ENCODE data around the gene GAS2.

Gene GAS2

DNA sequence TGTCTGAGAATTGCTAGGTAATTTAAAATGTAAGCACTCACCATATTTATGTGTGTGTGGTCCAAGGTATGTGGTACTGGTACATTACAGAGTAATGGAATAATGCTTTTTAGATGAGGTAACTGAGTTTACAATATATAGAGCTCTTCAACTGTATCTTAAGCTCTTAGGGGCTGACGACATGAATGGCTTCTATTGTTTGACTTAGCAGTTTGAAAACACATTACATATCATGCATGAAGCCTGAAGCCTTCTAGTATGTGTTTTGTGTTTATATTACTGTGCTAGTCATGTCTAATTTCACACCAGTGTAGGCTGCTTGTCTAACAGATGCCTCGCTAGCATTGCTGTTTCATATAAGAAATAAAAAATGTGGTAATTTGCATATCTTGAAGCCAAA is 37.2 kb downstream of the GAS2 start:
- Histone ChIP-seq H3K36me3 (replicated peaks in 1 of 2; ENCODE audit: control insufficient read depth in 2 of 2, insufficient read depth in 2 of 2, low read length in 2 of 2) (no peaks in the 10 kb centered on the region), H3K9me3 (replicated peaks in 1 of 2; ENCODE audit: control insufficient read depth in 2 of 2, insufficient read depth in 1 of 2, low read depth in 1 of 2, low read length in 2 of 2) (no peaks in the 10 kb centered on the region), H3K18ac (ENCODE audit: low read length) (no peak overlapping the region), H3K4me2 (ENCODE audit: insufficient read depth, low read length, poor library complexity, severe bottlenecking) (no peak overlapping the region), H2BK15ac (ENCODE audit: low read length) (no peak overlapping the region), H2BK12ac (ENCODE audit: low read length) (no peak overlapping the region), H3K9ac (ENCODE audit: low read depth, low read length, poor library complexity) (no peak overlapping the region), H2AFZ (ENCODE audit: low read length) (peak overlapping the region; percentile 76), H4K8ac (ENCODE audit: low read depth, low read length) (no peak overlapping the region), H3K4me3 (ENCODE audit: low read length in 2 of 2) (no peak overlapping the region), H3K4me1 (ENCODE audit: control insufficient read depth in 2 of 2, insufficient read depth in 1 of 2, low read depth in 1 of 2, low read length in 2 of 2) (peaks cover 3 to 14% of the 10 kb centered on the region in 2 donors), H3K4ac (ENCODE audit: low read length) (no peak overlapping the region), H3K14ac (ENCODE audit: low read length) (no peak overlapping the region), H2AK5ac (ENCODE audit: low read depth, low read length) (no peak overlapping the region), H2BK5ac (ENCODE audit: low read length) (no peak overlapping the region), H4K91ac (ENCODE audit: low read depth, low read length, poor library complexity) (no peak overlapping the region), H3K79me1 (ENCODE audit: low read depth, low read length) (no peaks in the 10 kb centered on the region), H2BK120ac (ENCODE audit: low read depth, low read length) (no peak overlapping the region), H3K27ac (replicated peaks; ENCODE audit: low read length) (no peak overlapping the region), H3K23ac (ENCODE audit: low read depth, low read length, poor library complexity) (no peak overlapping the region), H3K27me3 (ENCODE audit: control insufficient read depth in 3 of 3, insufficient read depth in 3 of 3, low read depth in 1 of 3, low read length in 3 of 3) (no peaks in the 10 kb centered on the region)
- WGBS, 2 donors (ENCODE audit: extremely low coverage in 2 of 2, insufficient read length in 2 of 2, insufficient replicate concordance in 1 of 2) = no CpG with 5 or more reads among the region's 2 CpGs
- DNase-seq (ENCODE audit: low spot score) = no peak

DNA sequence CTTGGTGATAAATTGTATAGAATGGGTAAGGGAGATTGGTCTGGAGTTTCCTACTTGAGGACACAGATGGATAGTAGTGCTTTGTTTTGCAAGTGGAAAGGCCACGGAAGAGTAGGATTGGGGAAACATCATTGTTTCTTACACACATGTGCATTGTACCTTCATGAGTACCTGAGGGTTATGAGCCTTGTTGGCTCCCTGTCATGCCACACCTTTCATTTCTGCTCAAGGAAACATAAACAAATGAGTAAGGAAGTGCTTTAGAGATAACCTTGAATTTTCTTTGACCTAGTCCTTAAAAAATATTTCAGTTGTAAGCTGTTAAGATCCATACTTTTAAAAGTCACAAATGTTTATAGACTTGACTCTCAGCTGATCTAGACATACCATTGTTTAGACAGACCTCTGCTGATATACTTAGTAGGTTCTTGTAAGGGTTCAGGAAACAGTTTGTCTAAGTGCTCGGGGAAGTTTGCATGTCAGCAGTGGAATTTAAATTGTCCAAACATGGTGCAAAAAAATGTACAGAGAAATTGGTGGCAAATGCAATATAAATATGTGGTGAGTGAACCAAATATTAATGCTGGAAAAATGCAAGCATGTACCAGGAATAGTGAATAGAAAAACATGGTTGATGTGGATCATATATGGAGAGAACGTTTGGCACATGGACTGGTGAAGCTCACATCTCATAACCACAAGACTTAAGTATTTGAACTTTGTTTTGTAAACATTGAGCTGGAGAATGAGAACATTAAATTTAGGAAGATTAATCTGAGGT is 40.9 kb downstream of the GAS2 start:
- Histone ChIP-seq H2BK120ac (ENCODE audit: low read depth, low read length) (no peak overlapping the region), H3K4me3 (ENCODE audit: low read length in 2 of 2) (no peak overlapping the region), H2BK5ac (ENCODE audit: low read length) (no peak overlapping the region), H3K79me1 (ENCODE audit: low read depth, low read length) (no peaks in the 10 kb centered on the region), H3K9ac (ENCODE audit: low read depth, low read length, poor library complexity) (no peak overlapping the region), H4K8ac (ENCODE audit: low read depth, low read length) (no peak overlapping the region), H2BK15ac (ENCODE audit: low read length) (no peak overlapping the region), H3K36me3 (replicated peaks in 1 of 2; ENCODE audit: control insufficient read depth in 2 of 2, insufficient read depth in 2 of 2, low read length in 2 of 2) (no peaks in the 10 kb centered on the region), H3K4ac (ENCODE audit: low read length) (no peak overlapping the region), H3K23ac (ENCODE audit: low read depth, low read length, poor library complexity) (no peak overlapping the region), H2AK5ac (ENCODE audit: low read depth, low read length) (no peak overlapping the region), H3K18ac (ENCODE audit: low read length) (no peak overlapping the region), H3K9me3 (replicated peaks in 1 of 2; ENCODE audit: control insufficient read depth in 2 of 2, insufficient read depth in 1 of 2, low read depth in 1 of 2, low read length in 2 of 2) (no peaks in the 10 kb centered on the region), H3K14ac (ENCODE audit: low read length) (no peak overlapping the region), H2AFZ (ENCODE audit: low read length) (no peak overlapping the region), H3K4me2 (ENCODE audit: insufficient read depth, low read length, poor library complexity, severe bottlenecking) (no peak overlapping the region), H2BK12ac (ENCODE audit: low read length) (no peak overlapping the region), H3K27me3 (ENCODE audit: control insufficient read depth in 3 of 3, insufficient read depth in 3 of 3, low read depth in 1 of 3, low read length in 3 of 3) (no peaks in the 10 kb centered on the region), H4K91ac (ENCODE audit: low read depth, low read length, poor library complexity) (no peak overlapping the region), H3K4me1 (ENCODE audit: control insufficient read depth in 2 of 2, insufficient read depth in 1 of 2, low read depth in 1 of 2, low read length in 2 of 2) (peaks cover 3 to 14% of the 10 kb centered on the region in 2 donors), H3K27ac (replicated peaks; ENCODE audit: low read length) (no peak overlapping the region)
- no peak for DNase-seq (ENCODE audit: low spot score)
- no CpG with 5 or more reads among the region's 3 CpGs for WGBS, 2 donors (ENCODE audit: extremely low coverage in 2 of 2, insufficient read length in 2 of 2, insufficient replicate concordance in 1 of 2)

DNA sequence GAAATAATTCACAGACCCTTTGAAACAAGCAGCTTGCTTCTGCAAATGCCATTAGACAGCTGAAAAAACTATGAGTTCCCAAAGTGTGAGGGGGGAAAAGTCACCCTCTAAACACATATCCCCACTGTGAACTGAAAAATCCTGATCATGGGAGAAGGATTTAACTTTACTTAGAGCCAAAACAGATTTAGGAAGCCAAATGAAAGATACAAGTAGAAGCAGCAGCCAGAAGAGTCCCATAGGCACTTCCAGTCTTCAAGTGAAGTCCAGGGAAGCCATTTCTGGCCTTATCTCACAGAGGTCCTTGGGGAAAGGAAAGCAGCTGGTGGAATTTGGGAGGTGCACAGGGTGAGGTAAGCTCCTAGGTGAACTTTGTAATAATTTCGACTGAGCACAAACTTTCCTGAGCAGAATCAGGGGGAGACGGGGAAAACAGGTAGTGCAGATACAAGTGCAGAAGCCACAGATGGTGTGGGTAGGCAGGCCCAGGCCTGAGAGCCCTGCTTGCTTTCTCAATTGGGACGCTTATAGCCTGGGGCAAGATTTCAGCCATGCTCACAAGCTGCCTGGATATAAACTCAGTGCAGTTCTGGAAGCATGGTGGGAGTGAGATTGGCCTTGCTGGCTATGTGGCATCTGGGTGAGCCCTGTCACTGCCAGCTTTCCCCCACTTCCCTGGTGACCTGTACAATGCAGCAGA is 44.8 kb downstream of the GAS2 start:
- Histone ChIP-seq H2BK12ac (ENCODE audit: low read length) (no peak overlapping the region), H3K23ac (ENCODE audit: low read depth, low read length, poor library complexity) (no peak overlapping the region), H3K18ac (ENCODE audit: low read length) (no peak overlapping the region), H3K9ac (ENCODE audit: low read depth, low read length, poor library complexity) (no peak overlapping the region), H2BK5ac (ENCODE audit: low read length) (no peak overlapping the region), H2AFZ (ENCODE audit: low read length) (peak overlapping the region; percentile 21), H3K79me1 (ENCODE audit: low read depth, low read length) (no peaks in the 10 kb centered on the region), H3K27ac (replicated peaks; ENCODE audit: low read length) (no peak overlapping the region), H3K27me3 (ENCODE audit: control insufficient read depth in 3 of 3, insufficient read depth in 3 of 3, low read depth in 1 of 3, low read length in 3 of 3) (no peaks in the 10 kb centered on the region), H2BK15ac (ENCODE audit: low read length) (no peak overlapping the region), H4K8ac (ENCODE audit: low read depth, low read length) (no peak overlapping the region), H3K4ac (ENCODE audit: low read length) (no peak overlapping the region), H3K36me3 (replicated peaks in 1 of 2; ENCODE audit: control insufficient read depth in 2 of 2, insufficient read depth in 2 of 2, low read length in 2 of 2) (no peaks in the 10 kb centered on the region), H3K14ac (ENCODE audit: low read length) (no peak overlapping the region), H3K4me1 (ENCODE audit: control insufficient read depth in 2 of 2, insufficient read depth in 1 of 2, low read depth in 1 of 2, low read length in 2 of 2) (no peaks in the 10 kb centered on the region), H2BK120ac (ENCODE audit: low read depth, low read length) (no peak overlapping the region), H4K91ac (ENCODE audit: low read depth, low read length, poor library complexity) (no peak overlapping the region), H2AK5ac (ENCODE audit: low read depth, low read length) (no peak overlapping the region), H3K4me2 (ENCODE audit: insufficient read depth, low read length, poor library complexity, severe bottlenecking) (no peak overlapping the region), H3K4me3 (ENCODE audit: low read length in 2 of 2) (no peak overlapping the region), H3K9me3 (replicated peaks in 1 of 2; ENCODE audit: control insufficient read depth in 2 of 2, insufficient read depth in 1 of 2, low read depth in 1 of 2, low read length in 2 of 2) (peaks cover 0 to 5% of the 10 kb centered on the region in 2 donors)
- WGBS, 2 donors (ENCODE audit: extremely low coverage in 2 of 2, insufficient read length in 2 of 2, insufficient replicate concordance in 1 of 2) = no CpG with 5 or more reads among the region's 3 CpGs
- no peak for DNase-seq (ENCODE audit: low spot score)

DNA sequence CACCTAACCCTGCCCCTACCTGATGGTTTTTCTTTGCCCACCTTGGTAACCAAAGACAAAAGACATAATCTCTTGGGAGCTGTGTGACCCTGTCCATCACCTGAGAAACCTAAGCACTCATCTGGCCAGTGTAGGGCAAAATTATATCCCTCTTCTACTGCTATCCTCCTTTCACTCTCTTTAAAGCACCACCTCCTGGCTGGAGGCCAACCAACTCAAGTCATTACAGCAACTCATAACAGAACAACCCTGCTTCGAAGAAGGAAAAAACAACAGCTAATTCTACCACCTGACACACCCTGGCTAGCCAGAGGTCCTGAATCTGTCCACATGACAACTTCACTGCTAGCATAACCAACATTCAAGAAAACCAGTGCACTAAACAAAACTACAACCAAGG is 45.5 kb downstream of the GAS2 start:
- no peaks in the 10 kb centered on the region for H3K27me3 ChIP-seq (ENCODE audit: control insufficient read depth in 3 of 3, insufficient read depth in 3 of 3, low read depth in 1 of 3, low read length in 3 of 3)
- no CpG with 5 or more reads among the region's 1 CpG for WGBS, 2 donors (ENCODE audit: extremely low coverage in 2 of 2, insufficient read length in 2 of 2, insufficient replicate concordance in 1 of 2)

More for the DNA sequence above, 45.5 kb downstream of the GAS2 start:
- Histone ChIP-seq H2AFZ (ENCODE audit: low read length) (no peak overlapping the region), H3K27ac (replicated peaks; ENCODE audit: low read length) (no peak overlapping the region), H3K9ac (ENCODE audit: low read depth, low read length, poor library complexity) (no peak overlapping the region), H3K4me3 (ENCODE audit: low read length in 2 of 2) (no peak overlapping the region), H3K4me2 (ENCODE audit: insufficient read depth, low read length, poor library complexity, severe bottlenecking) (no peak overlapping the region), H3K18ac (ENCODE audit: low read length) (no peak overlapping the region), H3K79me1 (ENCODE audit: low read depth, low read length) (no peaks in the 10 kb centered on the region), H2BK5ac (ENCODE audit: low read length) (no peak overlapping the region), H2BK12ac (ENCODE audit: low read length) (no peak overlapping the region), H2AK5ac (ENCODE audit: low read depth, low read length) (no peak overlapping the region), H4K8ac (ENCODE audit: low read depth, low read length) (no peak overlapping the region), H3K23ac (ENCODE audit: low read depth, low read length, poor library complexity) (no peak overlapping the region), H3K9me3 (replicated peaks in 1 of 2; ENCODE audit: control insufficient read depth in 2 of 2, insufficient read depth in 1 of 2, low read depth in 1 of 2, low read length in 2 of 2) (peaks cover 0 to 5% of the 10 kb centered on the region in 2 donors), H3K36me3 (replicated peaks in 1 of 2; ENCODE audit: control insufficient read depth in 2 of 2, insufficient read depth in 2 of 2, low read length in 2 of 2) (no peaks in the 10 kb centered on the region), H3K4ac (ENCODE audit: low read length) (no peak overlapping the region), H2BK120ac (ENCODE audit: low read depth, low read length) (no peak overlapping the region), H4K91ac (ENCODE audit: low read depth, low read length, poor library complexity) (no peak overlapping the region), H2BK15ac (ENCODE audit: low read length) (no peak overlapping the region), H3K4me1 (ENCODE audit: control insufficient read depth in 2 of 2, insufficient read depth in 1 of 2, low read depth in 1 of 2, low read length in 2 of 2) (no peaks in the 10 kb centered on the region), H3K14ac (ENCODE audit: low read length) (no peak overlapping the region)
- no peak for DNase-seq (ENCODE audit: low spot score)

Measured in neuronal stem cell (in vitro differentiated cells).